Lower leg skin (tissue), 3 donors: ENCODE data around the gene PGLYRP4.

Experiments
- POLR2A ChIP-seq, 2 donors: fragments of 450-650 bp; IDR thresholded peaks; one replicate each; pipeline ENCODE4 v1.6.1; 2016 to 2017; ENCODE audit warnings: antibody characterized with exemption in 2 of 2, mild to moderate bottlenecking in 1 of 2, moderate library complexity in 1 of 2
- TF ChIP-seq, protein P1 (sequence below), 3 donors: fragments of 450-650 bp; IDR thresholded peaks; one replicate each; pipeline ENCODE4 v1.5.1; 2016; ENCODE audit warnings: antibody characterized with exemption in 3 of 3, mild to moderate bottlenecking in 3 of 3, moderate library complexity in 2 of 3

DNA sequence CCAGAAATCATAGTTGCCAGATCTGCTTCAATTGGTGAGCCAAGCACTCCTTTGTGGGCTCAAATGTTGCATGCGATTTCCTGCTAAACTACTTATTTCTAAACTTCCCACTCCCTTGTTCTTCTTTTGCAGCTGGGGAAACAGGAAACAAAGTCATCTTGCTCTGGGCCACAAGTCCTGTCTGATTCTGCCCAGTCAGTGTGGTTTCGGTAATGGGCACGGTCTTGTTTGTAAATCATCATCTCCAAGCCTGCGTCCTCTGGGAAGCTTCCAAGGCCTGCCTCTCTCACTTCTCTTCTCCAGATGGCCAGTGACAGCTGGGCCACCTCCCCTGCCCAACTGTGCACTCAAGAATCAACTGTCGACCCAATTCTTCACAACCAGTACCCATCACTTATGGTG lies 37.9 kb upstream of the PGLYRP4 start:
- TF ChIP-seq, protein P1, sequence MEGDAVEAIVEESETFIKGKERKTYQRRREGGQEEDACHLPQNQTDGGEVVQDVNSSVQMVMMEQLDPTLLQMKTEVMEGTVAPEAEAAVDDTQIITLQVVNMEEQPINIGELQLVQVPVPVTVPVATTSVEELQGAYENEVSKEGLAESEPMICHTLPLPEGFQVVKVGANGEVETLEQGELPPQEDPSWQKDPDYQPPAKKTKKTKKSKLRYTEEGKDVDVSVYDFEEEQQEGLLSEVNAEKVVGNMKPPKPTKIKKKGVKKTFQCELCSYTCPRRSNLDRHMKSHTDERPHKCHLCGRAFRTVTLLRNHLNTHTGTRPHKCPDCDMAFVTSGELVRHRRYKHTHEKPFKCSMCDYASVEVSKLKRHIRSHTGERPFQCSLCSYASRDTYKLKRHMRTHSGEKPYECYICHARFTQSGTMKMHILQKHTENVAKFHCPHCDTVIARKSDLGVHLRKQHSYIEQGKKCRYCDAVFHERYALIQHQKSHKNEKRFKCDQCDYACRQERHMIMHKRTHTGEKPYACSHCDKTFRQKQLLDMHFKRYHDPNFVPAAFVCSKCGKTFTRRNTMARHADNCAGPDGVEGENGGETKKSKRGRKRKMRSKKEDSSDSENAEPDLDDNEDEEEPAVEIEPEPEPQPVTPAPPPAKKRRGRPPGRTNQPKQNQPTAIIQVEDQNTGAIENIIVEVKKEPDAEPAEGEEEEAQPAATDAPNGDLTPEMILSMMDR (IDR thresholded peaks at IDR 0.05), result no peak
- TF ChIP-seq POLR2A (IDR thresholded peaks at IDR 0.05), result no peak
